Measurements from ENCODE around the gene RPGRIP1L.

DNA sequence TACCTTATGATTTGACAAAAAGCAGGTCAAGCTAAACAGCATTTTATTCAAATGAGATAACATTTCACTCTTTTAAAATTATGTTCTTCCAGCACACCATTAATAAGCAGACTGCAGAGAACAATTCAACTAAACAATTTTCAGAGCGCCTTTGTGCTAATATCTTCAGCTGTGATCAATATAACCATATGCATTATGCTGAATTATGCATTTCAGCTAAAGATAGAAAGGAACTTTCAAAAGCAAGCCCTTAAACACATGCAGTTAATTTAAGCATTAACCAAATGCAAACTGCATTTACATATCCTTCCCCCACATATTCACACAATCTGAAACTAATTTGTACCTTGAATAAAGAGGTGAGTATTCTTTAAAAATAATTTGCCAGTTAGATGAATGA is 41.6 kb downstream of the RPGRIP1L start:
- TF ChIP-seq, protein P1, sequence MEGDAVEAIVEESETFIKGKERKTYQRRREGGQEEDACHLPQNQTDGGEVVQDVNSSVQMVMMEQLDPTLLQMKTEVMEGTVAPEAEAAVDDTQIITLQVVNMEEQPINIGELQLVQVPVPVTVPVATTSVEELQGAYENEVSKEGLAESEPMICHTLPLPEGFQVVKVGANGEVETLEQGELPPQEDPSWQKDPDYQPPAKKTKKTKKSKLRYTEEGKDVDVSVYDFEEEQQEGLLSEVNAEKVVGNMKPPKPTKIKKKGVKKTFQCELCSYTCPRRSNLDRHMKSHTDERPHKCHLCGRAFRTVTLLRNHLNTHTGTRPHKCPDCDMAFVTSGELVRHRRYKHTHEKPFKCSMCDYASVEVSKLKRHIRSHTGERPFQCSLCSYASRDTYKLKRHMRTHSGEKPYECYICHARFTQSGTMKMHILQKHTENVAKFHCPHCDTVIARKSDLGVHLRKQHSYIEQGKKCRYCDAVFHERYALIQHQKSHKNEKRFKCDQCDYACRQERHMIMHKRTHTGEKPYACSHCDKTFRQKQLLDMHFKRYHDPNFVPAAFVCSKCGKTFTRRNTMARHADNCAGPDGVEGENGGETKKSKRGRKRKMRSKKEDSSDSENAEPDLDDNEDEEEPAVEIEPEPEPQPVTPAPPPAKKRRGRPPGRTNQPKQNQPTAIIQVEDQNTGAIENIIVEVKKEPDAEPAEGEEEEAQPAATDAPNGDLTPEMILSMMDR (IDR thresholded peaks at IDR 0.05), result no peak
- no peak for TF ChIP-seq EZH2 (IDR thresholded peaks at IDR 0.05)
